ENCODE measurements around the gene SLC7A10. TPM values are rescaled to one million over a fixed set of nuclear protein-coding genes. Genes with fewer than 3 reads are reported as not detected.

The SLC7A10 gene
- not detected in 2 replicates for total RNA-seq

GRCh38 chr19:33225458-33225926, at the start of gene SLC7A10:
Gene SLC7A10 (minus strand): TSS chr19:33225850. CDS start chr19:33225703, 147 bp downstream.
- no peak for DNase-seq (ENCODE audit: extremely low read depth, low read depth, low spot score)

- DNase-seq (ENCODE audit: extremely low read depth, low read depth, low spot score): no peak
Measured at GRCh38 chr19:33274663-33275558, 49.3 kb upstream of the SLC7A10 start.

GRCh38 chr19:33273881-33274662, 48.4 kb upstream of the SLC7A10 start:
- DNase-seq (ENCODE audit: extremely low read depth, low read depth, low spot score): peak; percentile 3

- DNase-seq (ENCODE audit: extremely low read depth, low read depth, low spot score): no peak
Measured at GRCh38 chr19:33273065-33273736, 47.6 kb upstream of the SLC7A10 start.

- no peak for DNase-seq (ENCODE audit: extremely low read depth, low read depth, low spot score)
Measured at GRCh38 chr19:33271246-33272021, 45.8 kb upstream of the SLC7A10 start.

GRCh38 chr19:33270769-33271168, 45.1 kb upstream of the SLC7A10 start:
- no peak for DNase-seq (ENCODE audit: extremely low read depth, low read depth, low spot score)

- no peak for DNase-seq (ENCODE audit: extremely low read depth, low read depth, low spot score)
Measured at GRCh38 chr19:33269016-33269415, 43.4 kb upstream of the SLC7A10 start.

- no peak for DNase-seq (ENCODE audit: extremely low read depth, low read depth, low spot score)
Measured at GRCh38 chr19:33268162-33268991, 42.7 kb upstream of the SLC7A10 start.

- DNase-seq (ENCODE audit: extremely low read depth, low read depth, low spot score): no peak
Measured at GRCh38 chr19:33267706-33268105, 42.1 kb upstream of the SLC7A10 start.

GRCh38 chr19:33266974-33267484, 41.4 kb upstream of the SLC7A10 start:
- DNase-seq (ENCODE audit: extremely low read depth, low read depth, low spot score): no peak

GRCh38 chr19:33264881-33265445, 39.3 kb upstream of the SLC7A10 start:
- no peak for DNase-seq (ENCODE audit: extremely low read depth, low read depth, low spot score)

- no peak for DNase-seq (ENCODE audit: extremely low read depth, low read depth, low spot score)
Measured at GRCh38 chr19:33263325-33264023, 37.8 kb upstream of the SLC7A10 start.

- no peak for DNase-seq (ENCODE audit: extremely low read depth, low read depth, low spot score)
Measured at GRCh38 chr19:33261511-33262189, 36.0 kb upstream of the SLC7A10 start.

GRCh38 chr19:33260628-33261418, 35.2 kb upstream of the SLC7A10 start:
- DNase-seq (ENCODE audit: extremely low read depth, low read depth, low spot score): no peak

GRCh38 chr19:33259539-33259938, 33.9 kb upstream of the SLC7A10 start:
- no peak for DNase-seq (ENCODE audit: extremely low read depth, low read depth, low spot score)

- DNase-seq (ENCODE audit: extremely low read depth, low read depth, low spot score): no peak
Measured at GRCh38 chr19:33257828-33258227, 32.2 kb upstream of the SLC7A10 start.

- no peak for DNase-seq (ENCODE audit: extremely low read depth, low read depth, low spot score)
Measured at GRCh38 chr19:33256261-33256660, 30.6 kb upstream of the SLC7A10 start.
